HG03064 (cell line): ENCODE data around the gene PTGIS.

Experiments used
- ATAC-seq: cut with Tn5 transposase; IDR thresholded peaks from one replicate; pipeline ENCODE4 v1.9.1; 2021; ENCODE audit warnings: low read depth; ENCODE audit not compliant: unreplicated experiment

PTGIS gene

DNA sequence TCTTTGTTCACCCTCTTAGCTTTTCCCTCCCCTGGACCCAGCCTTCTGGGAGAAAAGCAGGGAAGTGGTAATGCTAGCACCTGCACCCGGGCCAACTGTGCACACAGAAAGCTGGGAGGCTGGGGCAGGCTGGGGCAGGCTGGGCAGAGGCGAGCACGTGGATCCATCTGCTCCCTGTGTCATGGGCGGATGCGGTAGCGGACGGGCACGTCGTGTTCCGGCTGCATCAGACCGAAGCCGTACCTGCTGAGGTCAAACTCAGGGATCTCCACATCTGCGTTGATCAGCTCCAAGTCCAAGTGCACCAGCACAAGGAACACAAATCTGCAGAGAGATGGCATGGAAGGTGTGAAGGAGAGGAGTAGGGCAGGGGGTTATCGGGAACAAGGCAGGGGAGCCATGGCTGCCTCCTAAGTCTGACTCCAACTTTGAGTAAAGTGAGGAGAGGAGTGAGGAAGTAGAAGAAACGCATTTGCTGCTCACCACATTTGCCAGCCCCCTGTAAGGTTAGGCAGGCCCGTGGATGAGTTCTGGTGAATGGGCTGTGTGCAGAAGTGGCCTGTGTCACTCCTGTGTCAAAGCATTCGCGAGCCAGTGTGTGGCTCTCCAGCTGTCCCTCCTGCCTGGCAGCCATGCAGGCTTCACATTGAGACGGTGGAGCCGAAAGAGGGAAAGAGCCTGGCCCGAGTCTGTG, 60.0 kb downstream of the PTGIS start:
- no peak for ATAC-seq

- no peak for ATAC-seq
Measured at GRCh38 chr20:49505518-49505917, 62.4 kb downstream of the PTGIS start.

DNA sequence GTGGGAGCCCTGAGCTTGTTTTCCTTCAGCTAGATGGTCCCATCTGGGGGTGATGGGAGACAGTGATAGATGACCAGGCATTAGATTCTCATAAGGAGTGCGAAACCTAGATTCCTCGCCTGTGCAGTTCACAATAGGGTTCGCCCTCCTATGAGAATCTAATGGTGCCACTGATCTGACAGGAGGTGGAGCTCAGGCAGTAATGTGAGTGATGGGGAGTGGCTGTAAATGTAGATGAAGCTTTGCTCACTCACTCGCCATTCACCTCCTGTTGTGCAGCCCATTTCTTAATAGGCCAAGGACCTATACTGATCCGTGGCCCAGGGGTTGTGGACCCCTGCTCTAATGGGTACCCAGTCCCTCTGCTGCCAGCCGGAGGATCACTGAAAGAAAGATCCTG, 64.8 kb downstream of the PTGIS start:
- no peak for ATAC-seq

- ATAC-seq: no peak
Measured at GRCh38 chr20:49501917-49502316, 66.0 kb downstream of the PTGIS start.

DNA sequence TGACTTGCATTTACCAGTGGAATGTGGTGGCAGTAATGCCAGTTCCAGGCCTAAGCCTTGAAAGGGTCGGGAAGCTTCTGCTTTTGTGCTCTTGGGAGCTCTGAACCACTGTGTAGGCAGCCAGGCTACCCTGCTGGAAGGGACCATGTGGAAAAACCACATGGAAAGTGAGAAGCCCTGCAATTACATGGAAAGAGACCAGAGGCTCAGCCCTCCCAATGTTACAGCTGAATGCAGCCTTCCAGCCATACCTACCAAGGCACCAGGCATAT, 70.6 kb downstream of the PTGIS start:
- ATAC-seq: no peak

DNA sequence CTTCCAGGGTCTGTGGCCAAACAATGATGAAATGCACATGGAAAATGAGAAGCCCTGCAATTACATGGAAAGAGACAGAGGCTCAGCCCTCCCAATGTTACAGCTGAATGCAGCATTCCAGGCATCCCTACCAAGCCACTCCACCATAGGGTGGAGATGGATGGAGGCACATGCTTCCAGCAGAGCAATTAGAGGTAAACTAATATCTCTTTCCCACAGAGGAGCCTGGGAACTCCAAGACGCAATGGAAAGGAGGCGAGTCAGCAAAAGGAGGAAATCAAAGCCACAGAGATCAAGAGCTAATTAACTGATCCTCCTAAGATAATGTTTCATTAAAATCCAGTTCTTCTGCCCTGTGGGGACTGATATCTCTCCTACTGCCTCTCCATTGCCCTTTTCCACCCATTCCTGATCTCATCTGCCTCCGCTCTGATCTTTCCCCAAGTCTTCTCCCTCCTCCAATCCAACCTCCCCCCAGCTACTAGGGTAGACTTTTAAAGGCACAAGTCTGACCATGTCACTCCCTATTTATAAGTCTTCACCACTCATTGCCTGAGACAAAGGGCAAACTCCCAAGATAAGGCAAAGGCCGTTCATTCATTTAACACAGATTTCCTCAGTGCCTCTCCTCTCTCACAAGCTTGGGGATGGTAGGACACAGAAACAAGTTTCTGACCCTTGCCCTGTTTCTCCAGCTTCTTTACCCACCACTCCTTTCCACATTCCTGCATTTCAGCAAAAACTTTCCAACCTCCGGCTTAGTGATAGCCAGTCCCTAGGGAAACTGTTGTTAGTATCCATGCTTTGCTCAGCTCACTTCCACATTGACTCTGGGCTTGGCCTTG, 71.2 kb downstream of the PTGIS start:
- ATAC-seq: no peak

DNA sequence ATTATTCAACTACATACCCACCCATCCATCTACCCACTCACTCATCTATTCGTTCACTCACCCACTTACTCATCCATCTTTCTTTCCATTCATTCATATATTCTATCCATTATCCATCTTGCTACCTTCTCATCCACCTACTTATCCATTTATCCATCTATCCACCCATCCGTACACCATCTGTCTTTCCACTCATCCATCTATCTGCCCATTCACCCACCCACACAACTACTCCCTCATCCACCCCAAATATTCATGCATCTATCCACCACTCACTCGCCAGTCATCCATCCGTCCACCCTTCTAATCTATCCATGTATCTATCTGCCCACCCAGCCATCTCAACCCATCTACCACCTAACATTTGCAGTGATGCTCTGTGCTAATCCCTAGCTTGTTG, 71.9 kb downstream of the PTGIS start:
- no peak for ATAC-seq

DNA sequence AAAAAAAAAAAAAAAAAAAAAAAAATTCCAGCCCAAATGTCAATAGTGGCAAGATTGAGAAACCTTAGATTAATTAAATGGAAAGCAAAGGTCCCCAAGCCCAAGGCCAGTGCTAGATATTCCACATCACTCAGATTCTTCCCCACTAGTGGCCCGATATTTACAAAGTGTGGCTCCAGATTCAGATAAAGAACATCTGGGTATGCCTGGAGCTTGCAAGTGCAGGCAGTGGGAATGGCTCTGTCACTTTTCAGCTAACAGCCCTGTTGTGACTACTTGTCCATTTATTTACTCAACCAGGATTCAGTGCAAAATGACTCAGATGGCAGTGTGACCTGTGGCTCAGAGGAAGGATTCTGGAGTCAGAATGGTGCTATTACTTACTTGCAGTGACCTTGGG, 77.2 kb downstream of the PTGIS start:
- no peak for ATAC-seq

- no peak for ATAC-seq
Measured at GRCh38 chr20:49489688-49490087, 78.2 kb downstream of the PTGIS start.

DNA sequence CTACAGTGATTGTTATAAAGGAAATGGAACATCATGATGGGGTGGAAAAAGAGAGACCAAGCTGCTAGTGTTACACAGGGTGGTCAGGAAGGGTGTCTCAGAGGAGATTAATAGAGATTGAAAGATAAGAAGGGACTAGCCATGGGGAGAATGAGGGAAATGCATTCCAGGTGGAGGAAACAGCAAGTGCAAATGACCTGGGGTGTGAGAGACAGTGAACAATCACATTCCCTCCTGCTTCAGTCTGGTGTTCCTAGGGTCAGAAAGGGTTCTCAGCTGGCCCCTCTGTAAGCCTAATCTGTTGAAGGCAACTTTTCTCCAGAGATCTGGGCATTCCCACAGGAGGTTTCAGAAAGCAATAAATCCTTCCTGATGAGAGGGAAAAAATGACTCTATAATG, 81.9 kb downstream of the PTGIS start:
- ATAC-seq: no peak

DNA sequence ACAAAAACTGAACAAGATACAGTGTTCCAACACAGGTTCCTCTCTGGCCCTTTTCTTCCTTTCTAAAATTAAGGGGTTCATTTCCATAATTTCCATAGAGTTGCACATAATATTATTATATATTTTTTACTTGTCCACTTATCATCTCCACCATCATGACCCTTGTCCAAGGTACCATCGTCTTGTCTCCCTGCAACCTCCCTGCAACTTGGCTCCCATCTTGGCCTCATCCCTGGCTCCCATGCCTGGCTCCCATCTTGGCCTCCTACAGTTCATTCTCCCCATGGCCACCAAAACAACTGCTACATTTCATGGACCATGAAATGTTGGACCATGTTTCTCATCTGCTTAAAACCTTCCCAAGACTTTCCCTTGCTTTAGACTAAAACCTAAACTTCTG, 82.4 kb downstream of the PTGIS start:
- no peak for ATAC-seq

GRCh38 chr20:49484180-49485140, 83.5 kb downstream of the PTGIS start:
- no peak for ATAC-seq

DNA sequence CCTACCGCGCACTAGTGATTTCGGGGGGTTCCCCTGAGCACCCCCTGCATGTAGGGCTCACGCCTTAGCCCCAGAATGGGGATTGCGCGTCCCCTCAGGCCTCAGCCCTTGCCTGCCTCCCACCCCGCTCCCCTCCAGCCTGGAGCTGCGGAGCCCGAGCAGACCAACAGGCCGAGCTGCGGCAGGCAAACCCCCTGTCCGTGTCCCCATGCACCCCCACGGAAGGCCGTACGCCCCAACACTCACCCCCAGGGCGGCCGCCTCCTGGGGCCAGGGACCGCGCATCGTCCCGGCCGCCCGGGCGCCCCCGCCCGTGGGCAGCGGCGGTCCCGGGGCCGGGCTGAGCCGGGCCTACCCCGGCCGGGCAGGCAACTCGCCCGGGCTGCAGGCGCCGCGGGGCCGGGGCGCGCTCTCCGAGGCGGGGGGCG, 84.2 kb downstream of the PTGIS start:
- no peak for ATAC-seq

DNA sequence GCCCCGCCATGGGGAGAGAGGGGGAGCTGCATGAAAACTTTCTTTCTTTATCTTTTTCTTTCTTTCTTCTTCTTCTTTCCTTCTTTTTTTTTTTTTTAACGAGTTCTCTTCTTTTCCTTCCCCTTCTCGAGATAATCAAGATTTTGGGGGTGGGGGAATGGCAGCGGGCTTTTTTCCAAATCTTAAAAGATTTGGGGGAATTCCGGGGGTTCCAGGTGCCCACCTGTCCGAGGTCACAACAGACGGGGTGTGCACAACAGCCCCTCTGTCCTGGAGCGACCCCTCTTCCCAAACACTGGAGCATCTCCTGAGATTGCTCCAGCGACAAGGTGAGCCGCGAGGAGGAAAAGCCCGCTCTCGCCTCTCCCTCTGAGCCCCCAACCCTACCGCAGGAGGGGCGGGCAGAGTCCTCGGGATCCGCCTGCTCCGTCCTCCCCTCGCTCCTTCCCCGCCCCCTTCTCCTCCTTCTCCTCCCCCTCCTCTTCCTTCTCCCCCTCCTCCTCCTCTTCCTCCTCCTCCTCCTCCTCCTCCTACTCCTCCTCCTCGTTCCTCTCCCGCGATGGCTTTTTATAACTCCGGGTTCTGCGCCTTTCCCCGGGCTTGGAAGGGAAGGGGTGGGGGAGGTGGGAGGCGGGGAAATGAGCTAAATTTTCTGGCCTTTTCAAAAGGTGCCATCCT, 84.8 kb downstream of the PTGIS start:
- ATAC-seq: no peak

DNA sequence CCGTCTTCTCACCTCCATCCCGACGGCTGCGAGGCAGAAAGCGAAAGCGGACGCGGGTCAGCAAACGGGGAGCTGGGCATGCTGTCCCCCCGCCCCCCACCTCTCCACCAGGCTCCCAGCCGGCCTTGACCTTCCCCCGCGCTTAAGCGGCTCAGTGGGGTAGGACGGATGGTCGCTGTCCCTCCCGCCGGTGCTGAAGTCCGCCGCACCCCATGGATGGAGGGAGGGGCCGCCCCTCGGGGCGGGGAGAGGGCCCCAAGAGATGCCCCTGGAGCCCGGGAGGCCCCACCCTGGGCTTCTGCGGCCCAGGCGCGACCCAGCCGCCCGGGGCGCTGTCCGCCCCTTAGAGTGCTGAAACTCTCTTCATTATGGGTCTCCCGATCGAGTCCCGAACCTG, 85.3 kb downstream of the PTGIS start, which contains the start of gene KCNB1:
KCNB1 (minus strand) TSS at position 48 of the 397 bp plus-strand sequence. CDS start 188 bp downstream, outside the sequence.
- ATAC-seq: no peak

DNA sequence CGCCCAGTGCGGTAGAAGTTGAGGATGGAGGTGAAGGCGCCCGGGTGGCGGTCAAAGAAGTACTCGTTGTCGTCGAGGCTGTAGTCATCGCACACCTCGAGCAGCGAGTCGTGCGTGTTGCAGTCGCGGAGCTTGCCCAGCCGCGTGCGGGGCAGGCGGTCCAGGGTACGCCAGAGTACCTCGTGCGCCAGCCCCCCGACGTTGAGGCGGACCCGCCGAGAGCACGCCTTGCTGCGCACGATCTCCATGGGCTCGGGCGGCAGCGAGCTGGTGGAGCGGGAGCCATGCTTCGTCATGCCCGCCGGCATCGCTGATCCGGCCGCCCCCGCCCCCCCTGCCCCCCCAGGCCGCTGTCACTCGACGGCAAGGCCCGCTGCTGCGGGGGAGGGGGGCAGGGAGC, 85.8 kb downstream of the PTGIS start:
- no peak for ATAC-seq

DNA sequence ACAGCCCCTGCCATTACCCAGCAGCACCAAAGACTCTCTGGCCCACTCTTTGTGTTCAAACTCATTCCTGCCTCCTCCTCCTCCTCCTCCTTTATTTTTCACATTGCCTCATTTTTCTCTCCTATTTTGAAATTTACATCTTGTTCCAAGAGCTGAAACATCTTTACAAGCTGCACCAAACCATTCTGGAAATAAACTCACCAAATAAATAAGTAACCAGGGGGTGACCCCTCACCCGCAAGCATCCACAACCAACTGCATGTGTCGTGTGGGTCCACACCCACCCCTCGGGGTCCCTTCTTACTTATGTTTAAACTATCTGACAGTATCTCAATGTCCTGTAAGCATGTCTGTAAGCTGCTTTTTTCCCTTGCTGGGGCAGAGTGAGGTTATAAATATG, 86.8 kb downstream of the PTGIS start:
- ATAC-seq: no peak

GRCh38 chr20:49480236-49480635, 87.7 kb downstream of the PTGIS start:
- ATAC-seq: no peak

GRCh38 chr20:49479785-49480184, 88.2 kb downstream of the PTGIS start:
- no peak for ATAC-seq
